Measurements from ENCODE around the gene PPARD. TPM values are rescaled to one million over a fixed set of nuclear protein-coding genes. Genes with fewer than 3 reads are reported as not detected.

Gene PPARD
- total and polyA plus RNA-seq, 2 experiments from 2014 or later: 15.9 to 21.7 TPM

- 0 out of 2 replicates have a peak, but pooled peaks cover 9% of the 10 kb centered on the region for H3K79me2 ChIP-seq (ENCODE audit: insufficient read depth)
- H3K27ac ChIP-seq: no peak overlapping the region
- in situ Hi-C loops (cut with MboI): no loop called here
- H3K4me2 ChIP-seq (ENCODE audit: unreplicated experiment): peak overlapping the region; percentile 68
- H3K4me1 ChIP-seq (ENCODE audit: insufficient read depth): peaks cover 18% of the 10 kb centered on the region
- WGBS, 2 experiments (ENCODE audit: low coverage in 1 of 2, low lambda C conversion rate in 2 of 2, missing lambda C conversion rate in 2 of 2): 10 to 15% methylated on average over 12 to 18 of the region's 20 CpGs
- DNase-seq: no peak
- H3F3A ChIP-seq (ENCODE audit: insufficient read depth): peaks cover 11% of the 10 kb centered on the region; the same call in 1 of the 2 replicates
- H3K9me3 ChIP-seq (ENCODE audit: low read depth): no peaks in the 10 kb centered on the region
- H4K20me1 ChIP-seq (ENCODE audit: insufficient read depth): no peaks in the 10 kb centered on the region
- H3K4me3 ChIP-seq: peak overlapping the region; percentile 86
- H3K9me2 ChIP-seq (ENCODE audit: insufficient read depth): no peaks in the 10 kb centered on the region
- no peaks in the 10 kb centered on the region for H3K27me3 ChIP-seq (replicated peaks; ENCODE audit: insufficient read depth)
- peak overlapping the region; percentile 84 for H2AFZ ChIP-seq
- H3K9ac ChIP-seq: peak overlapping the region; percentile 29; the same call in 1 of the 2 replicates
- no peaks in the 10 kb centered on the region for H3K36me3 ChIP-seq (ENCODE audit: low read depth)
- TF ChIP-seq EZH2phosphoT487 (IDR thresholded peaks at IDR 0.05; ENCODE audit: insufficient read depth, low read depth) (no peak), EZH2 (IDR thresholded peaks at IDR 0.05; ENCODE audit: insufficient read depth, poor library complexity, severe bottlenecking) (no peak)
These were observed 109.2 kb downstream of the PPARD start for GRCh38 chr6:35451354-35452182.

- H3K9me3 ChIP-seq (ENCODE audit: low read depth): no peaks in the 10 kb centered on the region
- DNase-seq: peak; percentile 96
- H3F3A ChIP-seq (ENCODE audit: insufficient read depth): peaks cover 11% of the 10 kb centered on the region; the same call in 1 of the 2 replicates
- no peaks in the 10 kb centered on the region for H3K9me2 ChIP-seq (ENCODE audit: insufficient read depth)
- in situ Hi-C loops (cut with MboI): no loop called here
- H3K79me2 ChIP-seq (ENCODE audit: insufficient read depth): 0 out of 2 replicates have a peak, but pooled peaks cover 9% of the 10 kb centered on the region
- H3K27me3 ChIP-seq (replicated peaks; ENCODE audit: insufficient read depth): no peaks in the 10 kb centered on the region
- H4K20me1 ChIP-seq (ENCODE audit: insufficient read depth): no peaks in the 10 kb centered on the region
- TF ChIP-seq EZH2phosphoT487 (IDR thresholded peaks at IDR 0.05; ENCODE audit: insufficient read depth, low read depth) (no peak), EZH2 (IDR thresholded peaks at IDR 0.05; ENCODE audit: insufficient read depth, poor library complexity, severe bottlenecking) (no peak)
- H3K4me2 ChIP-seq (ENCODE audit: unreplicated experiment): peak within 1 kb of the TSS; percentile 90
- no peaks in the 10 kb centered on the region for H3K36me3 ChIP-seq (ENCODE audit: low read depth)
- peaks cover 18% of the 10 kb centered on the region for H3K4me1 ChIP-seq (ENCODE audit: insufficient read depth)
- H2AFZ ChIP-seq: peak within 1 kb of the TSS; percentile 84
- peak within 1 kb of the TSS; percentile 86 for H3K4me3 ChIP-seq
- H3K27ac ChIP-seq: peak within 1 kb of the TSS; percentile 1; the same call in 1 of the 2 replicates
- 1 to 2% methylated on average over 72 to 73 of the region's 87 CpGs for WGBS, 2 experiments (ENCODE audit: low coverage in 1 of 2, low lambda C conversion rate in 2 of 2, missing lambda C conversion rate in 2 of 2)
- H3K9ac ChIP-seq: peak within 1 kb of the TSS; percentile 66
These were observed 110.1 kb downstream of the PPARD start, which contains the start of gene FANCE for GRCh38 chr6:35452183-35453090. Gene FANCE (plus strand): TSS chr6:35452338. CDS start chr6:35452546, 208 bp downstream.

- H3K4me3 ChIP-seq: peak overlapping the region; percentile 86
- peak overlapping the region; percentile 84 for H2AFZ ChIP-seq
- H3K27me3 ChIP-seq (replicated peaks; ENCODE audit: insufficient read depth): no peaks in the 10 kb centered on the region
- peak overlapping the region; percentile 66 for H3K9ac ChIP-seq
- peaks cover 11% of the 10 kb centered on the region; the same call in 1 of the 2 replicates for H3F3A ChIP-seq (ENCODE audit: insufficient read depth)
- peak overlapping the region; percentile 1; the same call in 1 of the 2 replicates for H3K27ac ChIP-seq
- no peaks in the 10 kb centered on the region for H3K9me2 ChIP-seq (ENCODE audit: insufficient read depth)
- no peaks in the 10 kb centered on the region for H3K9me3 ChIP-seq (ENCODE audit: low read depth)
- 7 to 12% methylated on average over 3 of the region's 3 CpGs for WGBS, 2 experiments (ENCODE audit: low coverage in 1 of 2, low lambda C conversion rate in 2 of 2, missing lambda C conversion rate in 2 of 2)
- peak overlapping the region; percentile 90 for H3K4me2 ChIP-seq (ENCODE audit: unreplicated experiment)
- in situ Hi-C loops (cut with MboI): no loop called here
- H4K20me1 ChIP-seq (ENCODE audit: insufficient read depth): no peaks in the 10 kb centered on the region
- H3K79me2 ChIP-seq (ENCODE audit: insufficient read depth): 0 out of 2 replicates have a peak, but pooled peaks cover 9% of the 10 kb centered on the region
- DNase-seq: no peak
- H3K4me1 ChIP-seq (ENCODE audit: insufficient read depth): peaks cover 18% of the 10 kb centered on the region
- TF ChIP-seq EZH2phosphoT487 (IDR thresholded peaks at IDR 0.05; ENCODE audit: insufficient read depth, low read depth) (no peak), EZH2 (IDR thresholded peaks at IDR 0.05; ENCODE audit: insufficient read depth, poor library complexity, severe bottlenecking) (no peak)
- no peaks in the 10 kb centered on the region for H3K36me3 ChIP-seq (ENCODE audit: low read depth)
These were observed 110.9 kb downstream of the PPARD start for GRCh38 chr6:35453236-35453635.
